Neural progenitor cell (in vitro differentiated cells): ENCODE measurements around the gene OR2AE1.

Source experiments
- CTCF ChIP-seq: fragments of 200-600 bp; sonication (generic); IDR thresholded peaks from 2 replicates; pipeline ENCODE4 v1.5.1; 2017; ENCODE audit warnings: antibody characterized with exemption, mild to moderate bottlenecking
- EZH2 ChIP-seq: fragments of 200-600 bp; sonication (generic); IDR thresholded peaks from 2 replicates; pipeline ENCODE4 v1.6.1; 2017; ENCODE audit warnings: antibody characterized with exemption, mild to moderate bottlenecking, moderate library complexity
- EZH2phosphoT487 ChIP-seq: fragments of 200-600 bp; sonication (generic); IDR thresholded peaks from 2 replicates; pipeline ENCODE4 v1.6.1; 2017; ENCODE audit warnings: antibody characterized with exemption

DNA sequence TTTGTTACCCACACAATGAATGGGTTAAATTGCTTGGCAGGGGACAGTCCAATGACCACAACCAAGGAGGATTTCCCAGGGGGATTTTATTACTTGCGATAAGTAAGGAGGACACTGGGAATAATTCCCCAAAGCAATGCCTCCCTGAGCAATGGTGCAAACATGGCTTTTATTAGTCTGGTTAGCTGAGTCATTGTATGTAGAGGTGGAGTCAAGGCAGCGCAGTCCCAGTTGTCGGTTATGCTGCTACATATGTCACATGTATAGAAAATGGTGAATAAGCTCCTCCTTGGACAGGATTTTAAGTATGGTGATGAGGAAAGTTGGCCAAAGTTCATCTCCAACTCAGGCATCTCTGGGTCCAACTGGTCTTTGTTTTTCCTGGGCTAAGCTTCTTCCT lies 46.4 kb upstream of the OR2AE1 start:
- no peak for TF ChIP-seq CTCF
- no peak for TF ChIP-seq EZH2
- no peak for TF ChIP-seq EZH2phosphoT487
